HG03039 (cell line): ENCODE measurements around the gene VWDE.
A peak's percentile ranks its signal among the peaks of the same experiment; 100 is the strongest.

Experiments
- ATAC-seq: cut with Tn5 transposase; IDR thresholded peaks from one replicate; pipeline ENCODE4 v1.9.1; 2021; ENCODE audit warnings: mild to moderate bottlenecking, moderate library complexity; ENCODE audit not compliant: unreplicated experiment

The VWDE gene

GRCh38 chr7:12328888-12329770 lies 74.5 kb downstream of the VWDE start:
- no peak for ATAC-seq

DNA sequence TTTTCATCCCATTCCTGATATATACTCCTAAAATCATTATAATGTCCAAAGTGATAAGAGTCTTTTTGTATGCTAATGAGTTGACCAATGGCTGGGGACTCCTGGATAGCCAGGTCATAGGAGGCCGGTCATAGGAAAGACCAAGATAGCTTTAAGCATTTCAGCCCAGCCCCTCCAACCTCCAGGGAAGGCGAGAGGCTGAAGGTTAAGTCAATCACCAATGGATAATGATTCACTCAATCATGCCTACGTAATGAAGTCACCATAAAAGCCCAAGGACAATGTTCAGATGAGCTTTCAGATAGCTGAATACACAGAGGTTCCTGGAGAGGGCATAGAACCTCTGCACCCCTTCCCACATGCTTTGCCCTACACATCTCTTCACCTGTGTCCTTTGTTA lies 75.7 kb downstream of the VWDE start:
- ATAC-seq, result no peak

GRCh38 chr7:12325646-12326045 lies 78.0 kb downstream of the VWDE start:
- ATAC-seq, result no peak

DNA sequence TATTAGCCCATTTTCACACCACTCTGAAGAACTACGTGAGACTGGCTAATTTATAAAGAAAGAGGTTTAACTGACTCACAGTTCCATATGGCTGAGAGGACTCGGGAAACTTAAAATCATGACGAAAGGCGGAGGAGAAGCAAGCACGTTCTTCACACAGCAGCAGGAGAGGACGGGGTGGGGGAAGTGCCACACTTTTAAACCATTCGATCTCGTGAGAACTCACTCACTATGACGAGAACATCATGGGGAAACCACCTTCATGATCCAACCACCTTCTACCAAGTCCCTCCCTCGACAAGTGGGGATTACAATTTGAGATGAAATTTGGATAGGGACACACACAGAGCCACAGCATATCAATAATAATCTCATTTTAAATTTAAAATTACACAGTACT lies 80.2 kb downstream of the VWDE start:
- ATAC-seq, result no peak

- peak; percentile 59 for ATAC-seq
These were observed 80.8 kb downstream of the VWDE start for GRCh38 chr7:12322903-12323300.

GRCh38 chr7:12322284-12322902 lies 81.3 kb downstream of the VWDE start:
- no peak for ATAC-seq

DNA sequence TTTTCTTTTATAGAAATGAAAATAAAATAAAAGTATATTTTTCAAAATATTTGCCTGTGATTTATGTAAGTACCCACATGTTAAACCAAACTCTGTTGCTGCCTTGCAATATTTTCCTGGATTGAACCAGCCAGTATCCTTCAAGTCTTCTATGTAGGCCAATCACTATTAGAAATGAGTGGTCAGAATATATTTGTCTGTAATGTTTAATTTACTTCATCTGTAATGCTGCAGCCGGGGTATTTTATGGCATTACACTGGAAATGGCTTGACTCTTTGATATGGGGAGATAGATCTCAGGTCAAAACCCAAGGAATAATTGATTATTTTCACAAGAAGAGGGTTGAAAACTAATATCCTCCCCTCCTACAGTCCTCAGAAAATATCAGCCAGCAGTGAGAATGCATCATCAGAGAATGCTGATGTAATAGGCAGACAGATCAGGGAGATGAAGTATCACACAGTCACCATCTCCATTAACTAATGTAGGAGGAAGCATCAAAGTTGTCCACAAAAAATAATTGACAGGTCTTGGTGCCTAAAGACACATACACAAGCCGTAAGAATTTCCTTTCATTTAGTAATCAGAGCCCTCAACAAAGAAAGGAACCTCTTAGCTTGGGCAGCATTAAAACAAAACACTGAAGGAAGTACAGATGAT lies 82.5 kb downstream of the VWDE start:
- no peak for ATAC-seq

- no peak for ATAC-seq
These were observed 83.3 kb downstream of the VWDE start for GRCh38 chr7:12320241-12320986.

DNA sequence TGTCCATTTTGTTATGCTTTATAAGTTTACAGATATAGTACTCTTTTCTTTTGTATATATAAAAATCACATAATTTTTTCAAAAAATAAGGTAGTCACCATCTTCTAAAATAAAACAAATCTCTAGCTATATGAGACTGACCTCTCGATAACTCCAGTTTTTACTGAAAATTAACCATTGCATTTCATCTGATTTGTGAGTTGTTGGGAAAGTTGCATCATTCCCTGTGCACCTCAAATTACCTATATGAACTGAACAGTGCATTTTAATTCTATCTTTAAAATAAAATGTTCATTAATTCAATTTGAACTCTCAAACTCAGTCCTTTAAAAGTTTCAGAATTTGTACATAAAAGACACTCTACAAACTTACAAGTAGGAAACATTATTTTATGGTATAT lies 86.0 kb downstream of the VWDE start:
- no peak for ATAC-seq

DNA sequence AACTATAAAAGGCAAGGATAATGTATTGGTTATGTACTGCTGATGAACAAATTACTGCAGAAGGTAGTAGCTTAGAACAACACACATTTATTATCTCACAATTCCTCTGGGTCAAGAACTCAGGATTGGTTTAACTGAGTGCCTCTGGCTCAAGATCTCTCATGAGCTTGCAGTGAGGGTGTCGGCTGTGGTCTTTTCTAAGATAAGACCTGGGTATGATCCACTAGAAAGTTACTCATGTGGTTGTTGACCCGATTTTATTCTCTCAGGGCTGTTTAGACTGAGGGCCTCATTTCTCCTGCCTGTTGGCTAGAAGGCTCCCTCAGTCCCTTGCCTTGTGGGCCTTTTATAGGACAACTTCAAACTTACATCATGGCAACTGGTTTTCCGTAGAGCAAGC lies 86.7 kb downstream of the VWDE start:
- no peak for ATAC-seq

- no peak for ATAC-seq
These were observed 88.6 kb downstream of the VWDE start for GRCh38 chr7:12315049-12315448.

DNA sequence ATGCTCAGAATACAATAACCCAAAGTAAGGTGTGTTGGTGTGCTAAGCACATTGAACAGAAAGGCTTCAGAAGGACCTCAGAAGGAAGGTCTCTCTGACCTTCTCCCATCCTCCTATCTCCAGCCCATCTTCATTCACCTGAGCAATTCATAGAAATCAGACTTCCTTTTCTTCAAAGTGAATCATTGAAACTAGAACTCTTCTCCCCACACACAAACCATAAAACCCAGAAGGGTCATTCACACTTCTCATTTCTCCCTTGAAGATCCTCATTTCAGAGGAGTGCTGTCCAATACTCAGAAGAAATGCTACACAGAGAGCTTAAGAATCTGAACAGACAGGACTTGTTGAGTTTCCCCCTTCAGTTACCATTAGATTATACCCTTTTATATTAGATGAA lies 89.5 kb downstream of the VWDE start:
- ATAC-seq, result no peak

GRCh38 chr7:12305502-12305901 lies 98.2 kb downstream of the VWDE start:
- ATAC-seq, result no peak

GRCh38 chr7:12303495-12303894 lies 100.2 kb downstream of the VWDE start:
- ATAC-seq, result no peak

GRCh38 chr7:12303062-12303461 lies 100.6 kb downstream of the VWDE start:
- no peak for ATAC-seq

- ATAC-seq, result no peak
These were observed 103.2 kb downstream of the VWDE start for GRCh38 chr7:12300415-12300814.

GRCh38 chr7:12299367-12299766 lies 104.3 kb downstream of the VWDE start:
- no peak for ATAC-seq

DNA sequence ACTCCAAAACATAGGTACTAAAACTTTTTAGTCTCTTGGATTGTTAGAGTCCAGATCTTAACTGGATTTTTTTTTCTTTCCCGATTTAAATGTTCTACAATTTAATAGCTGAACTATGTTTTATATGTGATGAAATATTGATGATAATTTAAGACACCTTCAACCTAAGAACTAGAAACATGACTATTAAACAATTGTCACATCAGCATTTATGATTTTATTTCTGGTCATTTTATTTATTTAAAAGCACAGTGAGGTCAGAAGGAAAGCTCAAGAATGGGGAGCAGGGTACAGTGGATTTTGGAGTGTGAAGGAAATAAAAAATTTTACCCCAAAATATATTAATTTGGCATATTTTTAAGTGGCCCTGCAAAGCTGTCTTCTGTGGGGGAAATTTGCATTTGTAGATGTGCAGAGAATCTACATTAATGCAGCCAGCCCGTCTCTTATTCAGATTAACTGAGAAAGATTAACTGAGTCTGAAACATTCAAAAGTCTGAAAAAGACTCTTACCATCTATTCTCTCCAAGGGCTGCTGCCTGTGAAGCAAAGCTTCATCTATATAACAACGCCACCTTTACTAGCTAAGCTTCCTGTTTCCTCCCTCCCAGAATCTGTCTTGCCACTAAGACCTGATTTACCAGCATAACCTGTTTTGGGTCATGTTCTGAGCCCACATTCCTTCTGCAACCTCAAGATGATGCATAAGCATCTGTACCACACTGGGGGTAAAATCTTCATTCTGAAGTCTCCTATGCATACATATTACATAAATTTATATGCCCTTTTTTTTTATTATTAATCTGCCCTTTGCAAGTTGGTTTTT lies 106.2 kb downstream of the VWDE start:
- no peak for ATAC-seq

DNA sequence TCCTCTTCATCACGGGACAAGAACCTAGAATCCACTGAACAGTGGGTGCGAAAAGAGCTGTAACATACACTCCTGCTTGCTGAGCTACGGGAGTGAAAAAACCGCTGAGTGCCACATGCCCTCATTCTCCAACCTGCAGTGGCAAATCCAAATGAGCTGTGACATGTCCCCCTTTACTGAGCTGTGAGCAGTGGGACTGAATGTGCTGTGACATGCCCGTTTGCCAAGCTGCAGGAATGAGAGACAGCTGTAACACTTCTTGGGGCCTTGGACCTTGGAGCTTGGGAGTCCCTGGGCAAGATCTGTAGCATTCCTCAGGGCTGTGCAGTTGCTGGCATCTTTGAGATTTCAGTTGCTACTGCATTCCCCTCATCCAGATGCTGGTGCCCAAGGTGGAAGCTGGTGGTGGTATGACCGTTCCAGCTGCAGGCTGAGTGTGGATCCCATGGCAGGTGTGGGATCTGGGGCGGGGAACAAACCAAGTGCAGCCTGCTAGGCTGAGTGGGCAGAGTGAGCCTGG lies 107.6 kb downstream of the VWDE start:
- no peak for ATAC-seq

- no peak for ATAC-seq
These were observed 109.0 kb downstream of the VWDE start for GRCh38 chr7:12294701-12295100.
